SHP77 (cell line): ENCODE results near the gene SRPRB.

Experiments used
- DNase-seq, 2 experiments: peaks; one replicate each; lab custom pipeline; 2025; lab: John Stamatoyannopoulos, UW

SRPRB gene

DNA sequence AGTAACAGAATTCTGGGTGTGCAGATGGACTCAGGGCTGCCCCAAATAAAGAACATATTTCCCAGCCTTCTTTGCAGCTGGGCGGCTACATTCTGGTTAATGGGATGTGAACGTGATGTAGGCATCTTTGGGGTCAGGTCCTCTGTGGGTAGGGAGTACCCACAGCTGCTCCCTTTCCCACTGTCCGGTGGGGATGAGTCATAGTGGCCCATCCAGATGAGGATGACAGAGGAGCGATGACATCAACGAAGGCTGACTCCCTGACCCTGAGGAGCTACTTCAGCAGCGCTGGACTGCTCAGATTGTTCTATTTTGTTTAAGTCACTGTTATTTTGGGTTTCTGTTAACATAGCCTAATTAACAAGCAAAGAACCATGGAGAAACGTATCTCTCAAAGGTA lies 38.0 kb downstream of the SRPRB start:
- no peak for DNase-seq

DNA sequence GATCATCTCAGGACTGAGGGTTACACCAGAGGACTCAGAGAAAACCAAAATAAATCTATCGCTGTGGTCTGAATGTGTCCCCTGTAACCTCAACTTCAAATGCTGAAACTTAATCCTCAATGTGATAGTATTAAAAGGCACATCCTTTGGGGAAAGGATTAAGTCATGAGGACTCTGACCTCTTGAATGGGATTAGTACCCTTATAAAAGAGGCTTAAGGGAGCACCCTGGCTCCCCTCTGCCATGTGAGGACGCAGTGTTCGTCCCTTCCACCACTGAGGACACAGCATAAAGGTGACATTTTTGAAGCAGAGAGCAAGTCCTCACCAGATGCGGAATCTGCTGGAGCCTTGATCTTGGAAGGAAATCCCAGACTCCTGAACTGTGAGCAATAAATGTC lies 39.5 kb downstream of the SRPRB start:
- no peak for DNase-seq

- DNase-seq = no peak
These were observed 43.7 kb downstream of the SRPRB start for GRCh38 chr3:133849346-133849745.

GRCh38 chr3:133850034-133850433 lies 44.4 kb downstream of the SRPRB start:
- DNase-seq = no peak

DNA sequence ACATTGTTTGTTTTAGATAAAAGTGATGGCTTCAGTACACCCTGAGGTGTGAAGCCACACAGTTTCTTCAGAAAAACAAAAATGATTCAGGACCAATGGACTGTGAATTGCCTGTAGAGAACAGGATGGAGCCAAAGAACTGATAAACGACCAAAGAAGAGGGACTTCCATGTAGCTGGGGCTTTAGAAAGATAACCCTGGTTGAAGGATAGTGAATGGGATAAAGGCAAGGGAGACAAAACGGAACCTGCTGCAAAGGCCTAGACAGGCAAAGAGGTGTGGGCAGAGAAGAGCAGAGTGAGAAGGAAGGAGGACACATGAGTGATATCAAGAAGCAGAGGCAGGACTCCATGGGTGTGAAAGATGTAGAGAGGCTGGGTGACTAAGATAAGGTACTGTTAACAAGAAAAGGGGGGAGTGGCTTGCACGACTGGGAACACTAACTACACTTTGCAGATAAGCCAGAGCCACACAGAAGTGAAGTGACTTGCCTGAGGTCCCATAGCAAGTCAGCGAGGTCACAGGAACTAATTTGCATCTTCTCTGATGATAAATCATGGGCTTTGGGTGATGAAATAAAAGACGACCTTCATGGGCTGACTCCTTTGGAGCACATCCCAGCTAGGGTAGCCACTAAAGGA lies 45.8 kb downstream of the SRPRB start:
- no peak for DNase-seq

DNA sequence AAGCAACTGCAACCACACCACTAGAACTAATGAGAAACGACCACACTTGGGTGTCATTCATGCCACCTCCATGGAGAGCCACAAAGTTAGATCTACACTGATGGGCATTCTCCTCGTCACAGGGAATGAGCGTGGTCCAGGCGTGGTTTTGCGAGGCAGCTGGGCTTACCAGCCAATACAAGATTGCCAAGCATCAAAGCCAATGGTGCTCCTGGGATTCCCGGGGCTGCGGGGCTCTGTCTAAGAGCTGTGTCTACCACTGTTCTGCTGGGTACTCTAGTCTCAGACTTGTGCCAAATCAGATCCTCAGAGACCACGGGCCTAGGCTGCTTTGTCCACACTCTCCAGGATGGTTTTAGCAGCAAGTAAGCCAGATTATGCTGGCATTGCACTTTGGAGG lies 46.3 kb downstream of the SRPRB start:
- DNase-seq = no peak

GRCh38 chr3:133853063-133853924 lies 47.7 kb downstream of the SRPRB start:
- no peak for DNase-seq

- no peak for DNase-seq
These were observed 48.3 kb downstream of the SRPRB start for GRCh38 chr3:133853925-133854227.

- DNase-seq = no peak
These were observed 48.8 kb downstream of the SRPRB start for GRCh38 chr3:133854264-133855001.

DNA sequence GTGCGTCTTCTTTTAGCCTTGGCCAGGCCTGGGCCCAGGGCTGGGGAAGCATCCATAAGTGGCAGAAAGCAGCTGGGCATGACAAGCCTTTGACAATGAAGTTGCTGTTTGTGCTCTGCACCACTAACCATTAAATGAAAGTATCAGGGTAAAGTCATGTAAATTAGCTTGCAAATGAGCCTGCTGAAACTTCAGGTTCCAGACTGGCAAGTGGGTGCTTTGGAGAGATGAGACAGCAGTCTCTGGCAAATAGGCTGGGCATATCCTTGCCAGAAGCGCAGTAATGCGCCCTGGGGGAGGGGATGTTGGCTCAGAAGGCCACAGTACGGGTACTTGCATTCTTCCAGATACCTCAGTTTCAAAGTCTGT lies 49.4 kb downstream of the SRPRB start:
- DNase-seq = no peak

DNA sequence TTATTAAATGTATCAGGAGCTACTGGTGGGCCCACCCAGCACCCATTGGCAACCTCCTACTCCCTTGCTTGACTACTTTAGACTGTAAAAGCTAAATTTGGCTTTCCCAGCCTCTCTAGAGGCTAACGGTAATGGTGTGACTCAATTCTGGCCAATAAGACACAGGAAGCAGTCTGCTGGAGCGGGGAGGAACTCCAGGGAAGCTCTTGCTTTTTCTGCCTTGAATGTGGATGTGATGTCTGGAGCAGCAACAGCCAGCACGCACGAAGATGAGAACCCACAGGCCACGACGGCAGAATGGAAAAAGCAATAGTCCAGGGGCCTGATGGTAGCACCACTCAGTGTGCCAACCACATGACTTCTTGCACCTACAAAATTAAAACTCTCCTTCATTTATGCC lies 50.2 kb downstream of the SRPRB start:
- no peak for DNase-seq

DNA sequence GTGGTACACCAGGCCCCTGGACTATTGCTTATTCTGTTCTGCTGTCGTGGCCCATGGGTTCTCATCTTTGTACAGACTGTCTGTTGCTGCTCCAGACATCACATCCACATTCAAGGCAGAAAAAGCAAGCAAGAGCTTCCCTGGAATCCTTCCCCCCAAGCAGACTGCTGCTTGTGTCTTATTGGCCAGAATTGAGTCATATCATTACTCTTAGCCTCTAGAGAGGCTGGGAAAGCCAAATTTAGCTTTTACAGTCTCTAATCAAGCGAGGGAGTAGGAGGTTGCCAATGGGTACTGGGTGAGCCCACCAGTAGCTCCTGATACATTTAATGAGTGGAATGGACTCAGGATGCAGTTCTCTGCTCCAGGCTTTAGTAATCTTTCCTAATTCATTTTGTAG lies 50.7 kb downstream of the SRPRB start:
- no peak for DNase-seq

- no peak for DNase-seq
These were observed 52.2 kb downstream of the SRPRB start for GRCh38 chr3:133857767-133858166.

GRCh38 chr3:133859381-133860234 lies 54.0 kb downstream of the SRPRB start:
- no peak for DNase-seq

GRCh38 chr3:133860519-133860918 lies 54.9 kb downstream of the SRPRB start:
- no peak for DNase-seq

GRCh38 chr3:133862161-133862560 lies 56.5 kb downstream of the SRPRB start:
- DNase-seq = no peak

GRCh38 chr3:133863911-133864310 lies 58.3 kb downstream of the SRPRB start:
- no peak for DNase-seq

- no peak for DNase-seq
These were observed 59.0 kb downstream of the SRPRB start for GRCh38 chr3:133864616-133865015.

DNA sequence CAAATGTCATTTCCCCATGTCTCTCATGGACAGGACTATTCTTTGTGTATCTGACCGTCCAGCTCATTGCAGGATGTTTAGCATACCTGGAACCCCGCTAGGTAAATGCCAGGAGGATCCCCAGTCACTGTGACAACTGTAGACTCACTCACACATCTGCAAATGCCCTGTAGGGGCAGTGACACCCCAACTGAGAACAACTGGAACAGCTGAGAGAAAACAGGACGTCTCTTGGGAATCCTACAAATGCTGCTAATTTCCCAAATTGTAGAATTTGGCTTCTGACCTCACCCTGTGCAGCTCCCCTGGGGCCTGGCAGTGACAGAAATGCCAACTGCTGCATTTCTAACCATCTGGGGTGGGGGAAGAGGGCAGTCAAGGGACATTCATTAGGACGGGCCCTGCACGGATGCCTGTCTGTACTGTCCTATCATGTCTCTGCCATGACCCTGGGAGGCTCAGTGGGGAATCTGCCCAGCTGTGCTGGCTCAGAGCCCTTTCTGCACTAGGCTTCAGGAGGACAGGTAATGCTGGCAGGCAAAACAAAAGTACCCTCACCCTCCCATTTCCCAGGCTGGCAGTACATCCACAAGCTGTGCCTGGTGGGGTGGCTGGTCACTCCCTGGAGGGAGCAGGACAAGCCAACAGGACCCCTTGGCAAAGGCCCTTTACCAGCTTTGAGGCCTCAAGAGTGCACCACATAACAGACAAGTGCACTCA lies 59.7 kb downstream of the SRPRB start:
- DNase-seq = no peak

DNA sequence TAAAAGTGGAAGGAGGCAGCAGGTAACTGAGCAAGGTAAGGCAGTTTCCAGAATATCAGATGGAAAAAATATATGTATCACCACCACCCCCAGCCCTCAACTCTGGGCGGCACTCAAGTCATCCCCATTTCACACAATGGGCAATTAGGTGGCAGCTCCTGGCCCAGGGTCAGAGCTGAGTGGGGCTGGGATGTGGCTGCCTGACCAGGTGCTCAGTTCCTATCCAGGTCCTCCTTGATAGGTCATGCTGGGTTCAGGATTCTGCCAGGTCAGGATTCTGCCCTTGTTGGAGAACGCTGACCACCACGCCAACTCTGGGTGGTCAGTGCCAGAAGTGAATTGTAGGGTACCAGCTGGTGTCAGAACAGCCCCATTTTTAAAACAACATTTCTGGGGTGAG lies 60.5 kb downstream of the SRPRB start:
- DNase-seq = no peak

DNA sequence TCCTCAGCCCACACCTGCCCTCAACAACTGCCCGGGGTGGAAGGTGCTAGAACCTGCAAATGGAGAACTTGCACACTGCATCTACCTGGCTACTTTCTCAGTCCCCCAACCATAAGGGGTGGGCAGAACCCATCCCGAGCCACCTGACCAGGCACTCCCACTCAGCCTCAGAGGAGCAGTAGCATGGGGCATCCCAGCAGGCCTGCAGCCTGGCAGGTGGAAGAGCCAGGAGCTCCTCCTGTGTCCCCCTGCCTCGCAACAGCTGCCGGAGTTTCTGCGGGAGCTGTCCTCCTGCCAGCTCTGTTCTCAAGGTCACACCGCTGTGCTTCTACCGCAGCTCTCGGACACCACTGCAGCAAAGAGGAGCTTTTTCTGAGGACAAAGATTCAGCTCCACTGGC lies 62.6 kb downstream of the SRPRB start:
- peak; percentile 58 to 61 for DNase-seq
